Upper lobe of left lung (tissue), 6 donors: ENCODE measurements around the gene LHFPL5. TPM values are rescaled to one million over a fixed set of nuclear protein-coding genes. Genes with fewer than 3 reads are reported as not detected.

Source experiments
- ATAC-seq, 2 donors: fragments of 200-7000 bp; cut with Tn5 transposase; one replicate each; pipeline ENCODE4 v1.9.1; 2022; ENCODE audit warnings: mild to moderate bottlenecking in 2 of 2, moderate library complexity in 2 of 2; ENCODE audit not compliant: low FRiP score in 2 of 2
- DNase-seq, 2 donors: peaks; one replicate each; pipeline ENCODE4 v3.0.0-alpha.2; 2019 to 2020
- H3K27ac ChIP-seq, 4 donors: fragments of 200-600 bp; sonication (generic); one replicate each; pipeline ENCODE4 v1.5.1; 2016 to 2019
- H3K27me3 ChIP-seq, 4 donors: fragments of 200-600 bp; sonication (generic); one replicate each; pipeline ENCODE4 v1.5.1; 2017 to 2019
- H3K36me3 ChIP-seq, 4 donors: fragments of 200-600 bp; sonication (generic); one replicate each; pipeline ENCODE4 v1.5.1; 2016 to 2019
- H3K4me1 ChIP-seq, 4 donors: fragments of 200-600 bp; sonication (generic); one replicate each; pipeline ENCODE4 v1.5.1; 2018 to 2019
- H3K4me3 ChIP-seq, 4 donors: fragments of 200-600 bp; sonication (generic); one replicate each; pipeline ENCODE4 v1.5.1; 2017 to 2019; ENCODE audit warnings: mild to moderate bottlenecking in 2 of 4, moderate library complexity in 1 of 4
- H3K9me3 ChIP-seq, 4 donors: fragments of 200-600 bp; sonication (generic); one replicate each; pipeline ENCODE4 v1.5.1; 2018 to 2019
- EP300 ChIP-seq, 4 donors: sonication (generic); formaldehyde crosslinking; IDR thresholded peaks; one replicate each; pipeline ENCODE4 v1.5.1; 2017; ENCODE audit warnings: antibody characterized with exemption in 4 of 4, control low read depth in 2 of 4
- POLR2A ChIP-seq, 4 donors: fragments of 450-650 bp; IDR thresholded peaks; one replicate each; pipeline ENCODE4 v1.5.1; 2016 to 2017; ENCODE audit warnings: antibody characterized with exemption in 4 of 4, mild to moderate bottlenecking in 2 of 4
- POLR2AphosphoS5 ChIP-seq, 2 donors: sonication (generic); formaldehyde crosslinking; IDR thresholded peaks; one replicate each; pipeline ENCODE4 v1.5.1; 2017; ENCODE audit warnings: antibody characterized with exemption in 2 of 2
- WGBS, 2 donors: methylation state at CpG; one replicate each; pipeline ENCODE4 v1.1.5; 2017 to 2018; 5-methylcytosine and 5-hydroxymethylcytosine counted together
- total RNA-seq, 6 donors: library from RNA; depleted of rRNA in 4 of 6; stranded (reverse); fragments of >200 nt in 4 of 6; gene quantifications; one replicate each; pipeline versions ENCODE4 v1.1.0 to v1.2.1, GENCODE V29; 2016 to 2021
- TF ChIP-seq, protein P1 (sequence below), 6 experiments: fragments of 450-650 bp in 4 of 6; fragments of 200-600 bp in 2 of 6; sonication (generic) in 2 of 6; IDR thresholded peaks; one replicate each; pipeline ENCODE4 v1.5.1; 2016 to 2019; ENCODE audit warnings: antibody characterized with exemption in 6 of 6
- donor health status: DM: no; HTN: no; CAD: no; lungs with moderate emphysema.
- donor health status: DM: no; HTN: yes; CAD: no; lungs with severe emphysema.

The LHFPL5 gene
- total RNA-seq, 6 donors from 2014 or later, result not detected

DNA sequence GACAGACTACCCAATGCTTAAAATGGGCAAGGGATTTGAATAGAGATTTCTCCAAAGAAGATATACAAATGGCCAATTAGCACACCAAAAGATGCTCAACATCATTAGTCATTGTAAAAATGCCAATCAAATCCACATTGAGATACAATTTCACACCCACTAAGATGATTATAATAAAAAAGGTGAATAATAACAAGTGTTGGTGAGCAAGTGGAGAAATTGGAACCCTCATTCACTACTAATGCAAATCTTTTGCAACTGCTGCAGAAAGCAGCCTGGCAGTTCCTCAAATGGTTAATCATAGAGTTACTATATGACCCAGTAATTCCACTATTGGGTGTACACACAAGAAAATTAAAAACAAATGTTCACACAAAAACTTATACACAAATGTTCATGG lies 12.4 kb downstream of the LHFPL5 start:
- Histone ChIP-seq H3K9me3 (peaks cover 0 to 9% (median 1%) of the 10 kb centered on the region in 4 donors), H3K4me3 (no peak overlapping the region), H3K4me1 (no peaks in the 10 kb centered on the region), H3K36me3 (no peaks in the 10 kb centered on the region), H3K27ac (no peak overlapping the region), H3K27me3 (no peaks in the 10 kb centered on the region)
- DNase-seq (no peak), ATAC-seq (no peak)
- TF ChIP-seq EP300 (IDR thresholded peaks at IDR 0.05) (no peak), POLR2AphosphoS5 (IDR thresholded peaks at IDR 0.05) (no peak), POLR2A (IDR thresholded peaks at IDR 0.05) (no peak)
- TF ChIP-seq, protein P1, sequence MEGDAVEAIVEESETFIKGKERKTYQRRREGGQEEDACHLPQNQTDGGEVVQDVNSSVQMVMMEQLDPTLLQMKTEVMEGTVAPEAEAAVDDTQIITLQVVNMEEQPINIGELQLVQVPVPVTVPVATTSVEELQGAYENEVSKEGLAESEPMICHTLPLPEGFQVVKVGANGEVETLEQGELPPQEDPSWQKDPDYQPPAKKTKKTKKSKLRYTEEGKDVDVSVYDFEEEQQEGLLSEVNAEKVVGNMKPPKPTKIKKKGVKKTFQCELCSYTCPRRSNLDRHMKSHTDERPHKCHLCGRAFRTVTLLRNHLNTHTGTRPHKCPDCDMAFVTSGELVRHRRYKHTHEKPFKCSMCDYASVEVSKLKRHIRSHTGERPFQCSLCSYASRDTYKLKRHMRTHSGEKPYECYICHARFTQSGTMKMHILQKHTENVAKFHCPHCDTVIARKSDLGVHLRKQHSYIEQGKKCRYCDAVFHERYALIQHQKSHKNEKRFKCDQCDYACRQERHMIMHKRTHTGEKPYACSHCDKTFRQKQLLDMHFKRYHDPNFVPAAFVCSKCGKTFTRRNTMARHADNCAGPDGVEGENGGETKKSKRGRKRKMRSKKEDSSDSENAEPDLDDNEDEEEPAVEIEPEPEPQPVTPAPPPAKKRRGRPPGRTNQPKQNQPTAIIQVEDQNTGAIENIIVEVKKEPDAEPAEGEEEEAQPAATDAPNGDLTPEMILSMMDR (IDR thresholded peaks at IDR 0.05), result no peak

DNA sequence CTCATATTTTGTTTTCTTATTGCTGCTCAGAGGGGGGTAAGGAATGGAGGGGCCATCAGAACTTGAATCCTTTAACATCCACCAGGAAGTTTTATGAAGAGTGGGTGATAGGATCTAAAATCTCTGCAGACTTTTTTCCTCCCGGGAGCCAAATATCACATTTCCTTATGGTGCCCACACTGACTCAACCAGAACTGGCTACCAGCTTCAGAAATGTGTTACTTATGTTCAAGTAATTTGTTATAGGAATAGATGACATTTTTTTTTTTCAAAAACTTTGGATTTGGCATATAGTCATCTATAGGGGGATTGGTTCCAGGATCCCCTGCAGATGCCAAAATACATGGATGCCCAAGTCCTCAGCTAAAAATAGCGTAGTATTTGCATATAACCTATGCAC lies 18.4 kb downstream of the LHFPL5 start:
- WGBS, 2 donors, result 87 to 92% methylated on average over 2 of the region's 2 CpGs
- no peaks in the 10 kb centered on the region for H3K4me1 ChIP-seq
- no peaks in the 10 kb centered on the region for H3K36me3 ChIP-seq
- DNase-seq (no peak), ATAC-seq (no peak)
- no peaks in the 10 kb centered on the region for H3K9me3 ChIP-seq
- no peak overlapping the region for H3K27ac ChIP-seq
- TF ChIP-seq POLR2A (IDR thresholded peaks at IDR 0.05) (no peak), POLR2AphosphoS5 (IDR thresholded peaks at IDR 0.05) (no peak), EP300 (IDR thresholded peaks at IDR 0.05) (no peak)
- TF ChIP-seq, protein P1 (IDR thresholded peaks at IDR 0.05), result no peak
- H3K4me3 ChIP-seq, result no peak overlapping the region
- H3K27me3 ChIP-seq, result no peaks in the 10 kb centered on the region

GRCh38 chr6:35824552-35825192 lies 19.5 kb downstream of the LHFPL5 start:
- WGBS, 2 donors, result 78 to 83% methylated on average over 5 of the region's 5 CpGs
- Histone ChIP-seq H3K9me3 (no peaks in the 10 kb centered on the region), H3K4me3 (no peak overlapping the region), H3K27ac (no peak overlapping the region), H3K4me1 (no peaks in the 10 kb centered on the region), H3K27me3 (no peaks in the 10 kb centered on the region), H3K36me3 (no peaks in the 10 kb centered on the region)
- no peak for ATAC-seq
- TF ChIP-seq, protein P1 (IDR thresholded peaks at IDR 0.05), result no peak
- TF ChIP-seq POLR2A (IDR thresholded peaks at IDR 0.05) (no peak), EP300 (IDR thresholded peaks at IDR 0.05) (no peak), POLR2AphosphoS5 (IDR thresholded peaks at IDR 0.05) (no peak)
- DNase-seq, result no peak

DNA sequence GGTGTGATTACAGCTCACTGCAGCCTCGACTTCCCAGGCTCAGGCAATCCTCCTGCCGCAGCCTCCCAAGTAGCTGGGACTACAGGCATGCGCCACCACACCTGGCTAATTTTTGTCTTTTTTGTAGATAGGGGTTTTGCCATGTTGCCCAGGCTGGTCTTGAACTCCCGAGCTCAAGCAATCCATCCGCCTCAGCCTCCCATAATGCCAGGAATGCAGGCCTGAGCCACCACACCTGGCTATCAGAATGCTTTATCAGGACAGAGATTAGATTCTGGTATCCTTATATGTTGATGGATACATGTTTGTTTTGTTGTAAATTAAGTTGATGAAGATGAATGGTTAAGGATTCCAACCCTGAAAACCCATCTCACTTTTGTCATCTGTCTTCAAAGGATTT lies 24.2 kb downstream of the LHFPL5 start:
- no peaks in the 10 kb centered on the region for H3K4me1 ChIP-seq
- peaks cover 0 to 3% (median 0%) of the 10 kb centered on the region in 4 donors for H3K36me3 ChIP-seq
- H3K27me3 ChIP-seq, result no peaks in the 10 kb centered on the region
- TF ChIP-seq, protein P1 (IDR thresholded peaks at IDR 0.05), result no peak
- TF ChIP-seq EP300 (IDR thresholded peaks at IDR 0.05) (no peak), POLR2AphosphoS5 (IDR thresholded peaks at IDR 0.05) (no peak)
- ATAC-seq, result no peak
- no peak overlapping the region for H3K27ac ChIP-seq
- DNase-seq, result no peak
- no peaks in the 10 kb centered on the region for H3K9me3 ChIP-seq
- 94 to 97% methylated on average over 5 of the region's 5 CpGs for WGBS, 2 donors
- no peak overlapping the region for H3K4me3 ChIP-seq
